Upper lobe of right lung (tissue), 1 donor: ENCODE measurements around the gene CHRNB4. TPM values are rescaled to one million over a fixed set of nuclear protein-coding genes. Genes with fewer than 3 reads are reported as not detected.

Source experiments
- ATAC-seq: fragments of 200-7000 bp; cut with Tn5 transposase; one replicate; pipeline ENCODE4 v1.9.1; 2020; ENCODE audit warnings: mild to moderate bottlenecking, moderate library complexity
- DNase-seq: peaks from one replicate; pipeline ENCODE4 v3.0.0-alpha.2; 2020
- H3K27ac ChIP-seq: fragments of 200-600 bp; one replicate; pipeline ENCODE4 v1.8.0; 2022
- H3K27me3 ChIP-seq: fragments of 200-600 bp; one replicate; pipeline ENCODE4 v1.8.0; 2022; ENCODE audit warnings: mild to moderate bottlenecking
- H3K36me3 ChIP-seq: fragments of 200-600 bp; one replicate; pipeline ENCODE4 v1.8.0; 2022
- H3K4me1 ChIP-seq: fragments of 200-600 bp; one replicate; pipeline ENCODE4 v1.8.0; 2022
- H3K4me3 ChIP-seq: fragments of 200-600 bp; one replicate; pipeline ENCODE4 v1.8.0; 2022; ENCODE audit warnings: mild to moderate bottlenecking
- H3K9me3 ChIP-seq: fragments of 200-600 bp; one replicate; pipeline ENCODE4 v1.8.0; 2022
- CTCF ChIP-seq: fragments of 200-600 bp; IDR thresholded peaks from one replicate; pipeline ENCODE4 v1.8.0; 2022; ENCODE audit warnings: antibody characterized with exemption
- intact Hi-C: fragments of 100-400 bp; cut with DNase I; formaldehyde crosslinking; loops from one replicate; pipeline ENCODE4 v1.11.0; 2022
- total RNA-seq: library from RNA; stranded (reverse); fragmentation: NEBNext Ultra II Directional; extraction: Animal tissue kit (Norgen Biotek cat#: 25700); gene quantifications from one replicate; pipeline ENCODE4 v1.2.1, GENCODE V29; 2021
- donor health status: DM: no; HTN: yes; CAD: no; lungs with severe emphysema.

CHRNB4 gene
- total RNA-seq, 1 donor from 2014 or later: not detected

GRCh38 chr15:78623786-78624497 lies 17.1 kb downstream of the CHRNB4 start:
- TF ChIP-seq CTCF: no peak
- intact Hi-C loops: no loop called here
- peaks cover 52% of the 10 kb centered on the region for H3K27me3 ChIP-seq
- ATAC-seq (no peak), DNase-seq (peak; percentile 19)
- H3K4me3 ChIP-seq: no peak overlapping the region
- H3K27ac ChIP-seq: no peak overlapping the region
- peaks cover 8% of the 10 kb centered on the region for H3K4me1 ChIP-seq
- H3K36me3 ChIP-seq: no peaks in the 10 kb centered on the region
- H3K9me3 ChIP-seq: no peaks in the 10 kb centered on the region

GRCh38 chr15:78621810-78622402 lies 19.1 kb downstream of the CHRNB4 start:
- Histone ChIP-seq H3K27me3 (peaks cover 57% of the 10 kb centered on the region), H3K4me1 (peaks cover 8% of the 10 kb centered on the region), H3K9me3 (no peaks in the 10 kb centered on the region), H3K4me3 (no peak overlapping the region), H3K36me3 (no peaks in the 10 kb centered on the region), H3K27ac (no peak overlapping the region)
- ATAC-seq (no peak), DNase-seq (peak; percentile 4)
- intact Hi-C loops: no loop called here
- TF ChIP-seq CTCF: no peak

GRCh38 chr15:78620527-78621421 lies 20.2 kb downstream of the CHRNB4 start, which contains the start of gene CHRNA3:
Gene CHRNA3 (minus strand): TSS chr15:78620996. CDS start chr15:78620794, 202 bp downstream.
- H3K4me1 ChIP-seq: peaks cover 8% of the 10 kb centered on the region
- H3K27me3 ChIP-seq: peaks cover 57% of the 10 kb centered on the region
- DNase-seq (peak; percentile 49), ATAC-seq (no peak)
- peak within 1 kb of the TSS; percentile 25 for H3K4me3 ChIP-seq
- no peak for TF ChIP-seq CTCF
- no peak within 1 kb of the TSS for H3K27ac ChIP-seq
- no peaks in the 10 kb centered on the region for H3K9me3 ChIP-seq
- intact Hi-C loops: no loop called here
- no peaks in the 10 kb centered on the region for H3K36me3 ChIP-seq

- no peak for TF ChIP-seq CTCF
- ATAC-seq: no peak
- Histone ChIP-seq H3K9me3 (no peaks in the 10 kb centered on the region), H3K4me3 (no peak overlapping the region), H3K27me3 (peaks cover 57% of the 10 kb centered on the region), H3K4me1 (peaks cover 8% of the 10 kb centered on the region), H3K27ac (no peak overlapping the region), H3K36me3 (no peaks in the 10 kb centered on the region)
- intact Hi-C loops: no loop called here
- peak; percentile 58 for DNase-seq
Measured at GRCh38 chr15:78620021-78620526, 20.9 kb downstream of the CHRNB4 start.
